ENCODE data around the gene MINDY4B. TPM values are rescaled to one million over a fixed set of nuclear protein-coding genes. Genes with fewer than 3 reads are reported as not detected.

The MINDY4B gene
- not detected for total RNA-seq

DNA sequence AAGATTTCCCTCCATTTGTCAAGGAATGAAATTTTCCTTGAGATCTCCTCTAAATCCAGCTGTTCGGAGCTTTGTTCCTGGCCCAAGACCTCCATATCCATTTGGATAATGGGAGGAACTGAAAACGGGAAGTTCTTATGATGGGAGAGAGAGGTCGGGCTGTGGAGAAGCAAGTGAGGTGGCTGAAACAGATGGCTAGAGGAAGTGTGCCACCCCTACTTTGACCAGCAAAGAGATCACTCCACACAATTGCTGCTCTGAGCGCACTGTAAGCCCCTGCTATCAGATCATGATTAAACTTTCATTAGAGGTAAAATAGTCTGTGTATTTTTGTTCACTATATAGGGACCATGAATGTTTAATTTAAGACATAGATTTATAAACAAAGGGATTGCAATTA lies at the start of gene MINDY4B:
Gene MINDY4B, minus strand, starts transcription at position 101 of the 400 bp plus-strand sequence. Its CDS starts 0 bp downstream, at position 101.
- DNase-seq (ENCODE audit: low spot score): no peak

DNA sequence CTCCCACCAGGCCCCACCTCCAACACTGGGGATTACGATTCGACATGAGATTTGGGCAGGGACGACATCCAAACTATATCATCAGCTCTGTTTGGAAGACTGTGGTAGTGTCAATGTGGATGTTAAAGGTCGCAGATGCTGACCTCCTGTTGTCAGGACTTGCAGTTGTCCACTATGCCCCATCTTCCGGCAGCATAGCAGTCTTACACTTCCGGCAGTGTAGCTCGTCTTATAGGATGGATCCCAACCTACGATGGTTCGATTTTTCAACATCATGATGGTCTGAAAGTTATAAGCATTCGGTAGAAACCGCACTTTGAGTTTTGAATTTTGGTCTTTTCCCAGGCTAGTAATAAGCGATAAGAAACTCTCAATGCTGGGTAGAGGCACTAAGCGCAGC lies 46.7 kb upstream of the MINDY4B start:
- no peak for DNase-seq (ENCODE audit: low spot score)

DNA sequence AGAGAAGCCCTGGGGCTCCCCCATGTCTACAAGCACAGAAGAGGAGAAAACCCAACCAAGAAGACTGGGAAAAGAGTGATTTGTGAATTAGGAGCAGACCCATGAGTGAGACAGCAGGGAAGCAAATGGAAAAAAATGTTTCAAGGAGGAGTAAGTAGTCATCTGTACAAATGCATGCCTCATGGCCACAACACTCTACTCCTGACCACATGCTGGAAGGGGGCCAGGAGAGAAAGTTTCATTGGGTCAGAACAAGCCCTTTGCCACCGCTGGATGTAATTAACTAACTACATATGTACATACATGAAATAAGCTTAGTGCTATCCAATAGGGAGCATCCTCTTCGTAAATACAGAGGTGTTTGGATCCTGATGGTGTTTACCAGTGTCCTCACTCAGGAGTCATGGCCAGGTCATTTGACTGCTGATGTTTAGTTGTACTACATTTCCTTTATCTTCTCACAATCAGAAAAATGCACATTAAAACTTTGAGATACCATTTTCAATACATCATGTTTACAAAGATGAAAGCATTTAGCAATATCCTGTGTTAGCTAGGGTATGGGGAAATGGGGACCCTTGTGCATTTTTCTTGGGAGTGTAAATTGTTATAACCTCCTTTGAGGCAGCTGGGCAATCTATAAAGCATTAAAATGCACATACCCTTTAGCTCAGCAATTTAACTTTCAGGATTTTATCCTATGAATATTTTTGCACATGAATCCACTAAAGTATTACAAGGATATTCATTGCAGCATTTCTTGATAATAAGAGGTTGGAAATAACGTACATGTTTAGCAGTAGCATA lies 40.2 kb upstream of the MINDY4B start:
- DNase-seq (ENCODE audit: low spot score): no peak

DNA sequence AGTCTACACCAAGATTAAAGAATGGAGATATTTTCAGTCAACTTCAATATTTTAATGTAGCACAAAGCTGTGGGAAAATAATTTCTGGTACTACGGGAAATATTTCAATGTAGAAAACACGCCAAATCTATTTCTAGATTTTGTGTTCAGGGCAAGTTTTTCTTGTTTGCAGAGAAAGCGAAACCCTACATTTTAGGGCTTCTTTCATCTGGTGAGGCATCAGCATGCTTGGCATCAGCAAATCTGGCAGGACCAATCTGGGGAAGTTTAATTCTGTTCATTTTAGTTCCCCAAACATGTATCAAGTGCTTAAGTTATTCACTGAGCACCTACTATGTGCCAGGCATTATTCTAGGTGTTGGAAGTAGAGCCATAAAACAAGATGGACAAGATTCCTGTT lies 37.0 kb upstream of the MINDY4B start:
- DNase-seq (ENCODE audit: low spot score): no peak

DNA sequence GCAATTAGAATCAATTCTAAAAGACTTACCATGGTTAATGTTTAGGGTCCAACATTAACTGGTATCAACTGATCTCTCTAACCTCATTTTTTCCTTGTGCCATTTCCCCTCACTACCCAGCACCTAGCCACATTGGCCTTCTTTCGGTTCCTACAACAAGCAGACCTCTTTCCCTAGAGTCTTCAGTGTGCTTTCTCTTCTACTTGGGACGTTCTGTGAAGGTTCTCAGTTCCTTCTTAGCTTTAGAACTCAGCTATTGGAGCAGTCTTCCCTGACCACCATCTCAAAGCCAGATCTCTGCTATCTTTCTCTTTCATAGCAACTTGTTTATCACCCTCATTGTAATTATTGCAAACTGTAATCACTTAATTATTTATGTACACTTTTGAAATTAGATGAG lies 31.5 kb upstream of the MINDY4B start:
- no peak for DNase-seq (ENCODE audit: low spot score)

DNA sequence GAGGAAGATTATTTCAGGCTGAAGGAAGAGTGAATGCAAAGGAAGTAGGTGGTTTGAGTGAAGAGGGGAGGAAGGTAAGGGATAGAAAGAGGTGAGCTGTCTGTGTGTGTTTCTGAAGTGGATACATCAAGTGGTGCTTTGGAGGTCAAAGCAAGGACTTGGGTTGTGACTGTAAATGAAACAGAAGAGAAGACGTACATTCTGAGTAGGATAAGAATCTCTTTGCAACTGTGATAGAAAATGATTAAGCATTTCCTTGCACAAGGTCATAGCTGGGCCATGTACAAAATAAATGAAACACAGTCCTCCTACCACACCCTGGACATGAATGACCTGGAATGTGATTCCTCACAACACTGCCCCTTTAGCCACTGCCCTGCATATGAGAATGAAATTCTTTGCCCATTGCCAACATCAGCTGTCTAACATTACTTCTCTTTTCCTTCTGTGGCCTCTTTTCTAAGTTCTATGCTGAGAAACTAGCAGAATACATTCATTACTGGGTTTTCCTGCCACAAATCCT lies 28.3 kb upstream of the MINDY4B start:
- DNase-seq (ENCODE audit: low spot score): no peak

DNA sequence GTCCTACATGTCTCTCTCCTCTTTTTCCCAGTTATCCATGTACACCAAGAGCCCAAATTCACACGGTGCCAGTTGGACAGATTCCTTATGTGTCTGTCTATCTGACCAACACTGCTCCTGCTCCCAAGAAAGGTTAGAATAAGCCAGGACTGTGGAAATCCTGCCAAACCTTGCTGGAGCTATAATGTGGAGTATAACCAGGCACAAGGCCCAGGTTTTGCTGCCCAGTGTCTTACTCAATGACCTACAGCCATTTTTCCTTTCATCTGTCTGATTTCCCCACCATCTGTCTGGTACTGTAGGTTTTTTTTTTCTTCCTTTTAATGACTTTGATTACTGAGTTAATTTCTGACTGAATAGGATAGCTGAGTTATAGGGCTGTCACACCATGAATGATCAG lies 26.5 kb upstream of the MINDY4B start:
- DNase-seq (ENCODE audit: low spot score): no peak

DNA sequence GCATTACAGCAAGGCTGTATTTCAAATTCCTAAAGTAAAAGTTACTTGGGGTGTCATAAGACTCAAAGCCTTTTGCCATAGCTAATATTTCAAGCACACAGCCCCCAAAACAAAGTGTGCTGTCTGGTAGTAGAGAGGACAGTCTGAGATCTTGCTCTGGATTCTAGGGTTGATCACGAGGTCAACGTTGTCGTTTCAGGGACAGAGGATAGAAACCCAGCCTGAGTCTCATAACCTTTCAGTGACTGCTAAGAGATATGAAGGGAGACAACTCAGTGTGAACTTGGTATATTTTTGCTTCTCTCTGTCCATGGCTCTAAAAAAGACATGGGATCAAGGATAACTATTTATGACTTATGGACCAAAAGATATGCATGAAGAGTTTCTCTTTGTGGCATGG lies 25.6 kb upstream of the MINDY4B start:
- no peak for DNase-seq (ENCODE audit: low spot score)

DNA sequence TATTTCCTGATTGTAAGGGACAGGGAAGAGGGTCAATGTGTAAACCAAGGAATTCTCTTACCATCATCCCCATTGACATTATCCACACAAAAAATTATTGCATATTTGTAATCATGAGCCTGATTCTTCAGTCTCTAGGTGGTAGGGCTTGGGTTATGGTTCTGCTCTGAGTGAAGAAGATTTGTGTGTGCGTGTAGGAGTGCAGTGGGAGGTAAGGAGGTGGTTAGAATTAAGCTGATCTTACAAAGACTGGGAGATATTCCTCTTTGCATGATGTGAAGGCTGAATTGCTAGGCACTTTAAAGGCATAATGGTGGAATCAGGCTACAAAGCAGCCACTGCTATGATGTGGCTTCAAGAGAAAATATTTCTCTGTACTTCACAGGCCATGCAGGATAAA lies 23.0 kb upstream of the MINDY4B start:
- DNase-seq (ENCODE audit: low spot score): no peak

DNA sequence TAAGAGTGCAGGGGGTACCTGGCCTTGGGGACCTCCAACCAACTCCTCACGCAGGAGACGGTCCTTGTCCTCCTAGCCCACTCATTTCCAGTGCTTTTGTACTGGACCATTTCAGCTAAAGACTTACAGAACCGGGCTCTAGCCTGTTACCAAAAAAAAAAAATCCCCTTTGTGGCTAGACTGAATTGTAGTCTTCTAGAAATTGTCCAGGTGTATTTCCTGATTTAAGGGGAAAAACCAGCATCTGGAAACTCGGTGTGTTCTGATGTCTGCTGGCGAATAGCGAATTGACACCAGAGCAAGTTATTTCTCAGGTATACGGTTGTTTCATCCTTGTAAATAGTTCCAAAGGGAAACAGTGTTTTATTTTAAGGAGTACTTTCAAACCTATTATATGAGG lies 21.1 kb upstream of the MINDY4B start:
- DNase-seq (ENCODE audit: low spot score): no peak

DNA sequence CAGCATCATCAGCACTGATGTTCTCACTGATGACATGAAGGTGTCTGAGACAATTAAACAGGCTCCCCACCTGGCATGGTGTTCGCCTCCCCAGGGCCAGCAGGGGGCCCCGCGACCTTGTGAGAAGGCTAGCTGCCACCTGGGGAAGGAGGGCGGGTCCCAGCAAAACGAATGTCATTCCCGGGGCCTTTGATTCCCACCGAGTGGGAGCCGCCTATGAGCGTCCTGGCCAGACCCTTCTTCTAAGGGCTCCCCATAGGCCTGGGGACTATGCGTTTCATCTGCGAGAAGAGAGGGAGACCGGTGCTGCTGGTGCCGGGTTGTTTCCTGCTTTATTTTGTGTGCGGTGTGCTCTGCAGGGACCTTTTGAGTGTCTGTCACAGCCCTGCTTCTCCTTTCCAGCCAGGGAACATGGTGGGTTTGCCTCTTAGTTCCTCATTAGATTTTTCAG lies 20.5 kb upstream of the MINDY4B start:
- no peak for DNase-seq (ENCODE audit: low spot score)

DNA sequence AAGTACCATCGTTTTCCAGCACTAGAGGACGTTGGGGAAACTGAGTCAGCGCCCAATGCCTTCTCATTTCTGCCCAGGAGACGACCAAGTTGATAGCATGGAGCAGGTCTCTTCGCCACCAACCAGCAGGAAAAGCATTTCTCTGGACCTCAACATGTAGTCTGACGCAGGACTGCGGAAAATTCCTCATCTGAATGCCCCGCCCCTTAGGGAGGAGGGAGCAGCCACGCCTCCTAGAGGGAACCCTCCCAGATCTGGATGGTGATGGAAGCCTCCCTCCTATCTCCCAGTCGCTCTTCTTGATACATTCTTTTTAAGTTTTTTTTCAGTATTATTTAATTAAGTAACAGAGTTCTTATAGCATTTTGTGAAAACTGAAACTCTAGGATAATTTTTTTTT lies 17.4 kb upstream of the MINDY4B start:
- no peak for DNase-seq (ENCODE audit: low spot score)

DNA sequence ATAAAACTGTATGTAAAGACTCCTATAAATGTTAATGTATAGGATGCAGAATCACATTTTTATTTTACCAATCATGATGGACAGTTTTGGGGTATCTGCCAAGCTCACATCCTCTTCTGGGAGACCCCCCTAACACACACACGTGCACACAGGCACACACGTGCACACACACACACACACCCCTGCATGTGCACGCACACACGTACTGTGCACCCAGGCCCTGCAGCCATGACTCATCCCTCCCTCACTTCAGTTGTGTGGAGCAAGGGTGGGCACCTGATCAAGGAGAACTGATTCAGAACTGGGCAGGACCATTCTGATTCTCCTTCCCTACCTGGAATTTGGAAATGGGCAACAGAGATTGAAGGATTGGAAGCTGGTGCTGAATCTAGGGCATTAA lies 16.0 kb upstream of the MINDY4B start:
- no peak for DNase-seq (ENCODE audit: low spot score)

DNA sequence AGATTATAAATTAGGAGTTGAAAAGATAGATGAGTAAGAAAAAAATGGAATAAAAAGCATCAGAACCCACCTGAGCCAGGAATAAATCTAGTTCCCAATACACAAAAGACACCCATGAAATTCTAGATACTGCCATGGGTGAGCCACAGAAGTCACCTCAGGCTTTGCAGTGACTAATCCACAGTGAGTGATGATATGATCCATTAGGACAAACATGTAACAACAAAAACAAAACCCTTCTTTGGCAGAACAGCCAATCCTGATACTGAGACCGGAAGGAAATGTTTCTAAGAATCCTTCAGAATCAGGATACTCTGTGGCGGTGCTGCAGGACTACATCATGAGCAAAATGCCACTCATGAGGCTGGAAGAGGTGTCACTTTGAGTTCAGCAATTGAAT lies 15.0 kb upstream of the MINDY4B start:
- DNase-seq (ENCODE audit: low spot score): no peak

DNA sequence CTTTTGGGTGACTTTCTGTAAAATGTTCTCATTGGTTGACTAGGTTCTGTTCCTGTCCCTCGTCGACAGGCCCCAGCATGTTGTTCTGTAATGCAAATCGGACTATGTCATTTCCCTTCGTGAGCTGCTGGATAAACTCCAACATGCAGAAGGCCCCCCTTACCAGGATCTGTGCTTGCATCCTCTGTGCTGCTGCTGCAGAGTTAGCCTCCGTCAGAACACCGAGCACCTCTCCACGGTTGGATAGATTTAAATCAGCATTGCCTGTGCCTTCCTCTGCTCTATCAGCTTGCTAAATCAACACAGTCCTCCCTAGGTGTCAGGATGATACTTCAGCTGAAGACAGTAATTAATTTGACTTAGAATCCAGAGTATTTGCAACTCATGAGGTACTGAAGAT lies 12.7 kb upstream of the MINDY4B start:
- DNase-seq (ENCODE audit: low spot score): no peak

DNA sequence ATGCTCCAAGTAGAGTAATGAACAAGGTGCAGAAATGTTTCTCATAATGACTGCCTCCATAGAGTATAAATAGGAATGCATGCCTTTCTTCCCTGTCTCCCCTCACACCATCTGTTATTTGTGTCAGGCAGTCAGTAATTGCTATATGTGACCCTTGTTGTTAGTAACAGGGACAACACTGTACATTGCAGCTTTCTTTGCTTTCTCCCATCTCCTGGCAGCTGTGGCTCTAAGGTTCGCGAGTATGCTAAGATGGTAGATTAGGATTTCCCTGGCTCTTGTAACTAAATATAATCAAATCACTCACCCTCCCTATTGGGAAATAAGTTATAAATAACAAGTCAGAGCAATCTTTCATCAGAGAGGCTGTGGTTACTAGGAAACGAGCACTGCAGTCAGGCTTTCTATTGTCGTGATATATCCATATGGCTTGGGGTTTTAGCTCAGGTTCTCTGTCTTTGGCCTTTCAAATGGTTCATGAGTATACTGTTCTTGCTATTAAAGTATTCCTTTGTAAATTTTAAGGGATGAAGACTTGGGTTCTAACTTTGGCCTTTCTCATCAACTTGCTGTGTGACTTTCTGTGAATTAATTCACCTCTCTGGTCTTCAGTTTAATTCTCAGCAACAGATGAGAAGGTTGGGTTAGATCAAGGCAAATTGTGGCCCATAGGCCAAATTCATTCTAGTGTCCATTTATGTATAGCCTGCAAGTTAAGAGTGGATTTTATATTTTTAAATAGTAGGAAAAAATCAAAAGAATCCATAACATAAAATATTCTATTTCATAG lies 8.1 kb upstream of the MINDY4B start:
- DNase-seq (ENCODE audit: low spot score): no peak

DNA sequence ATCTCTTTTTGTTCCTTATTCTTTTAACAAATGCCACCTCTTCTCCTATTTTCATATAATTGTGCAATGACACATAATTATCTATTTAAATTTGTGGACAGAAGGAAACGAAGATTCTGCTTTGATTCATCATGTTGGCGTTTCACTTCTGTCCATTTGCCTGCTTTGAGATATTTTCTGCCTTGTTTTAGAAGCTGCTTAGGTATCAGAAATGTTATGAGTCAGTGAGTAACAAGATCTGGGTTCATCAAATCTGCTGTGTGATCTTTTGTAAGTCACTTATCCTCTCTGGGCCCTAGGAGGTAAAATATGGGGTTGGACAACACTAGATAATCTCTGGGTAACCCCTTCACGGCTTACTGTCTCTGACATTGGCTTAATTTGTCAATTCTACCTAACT lies 7.3 kb upstream of the MINDY4B start:
- DNase-seq (ENCODE audit: low spot score): no peak

DNA sequence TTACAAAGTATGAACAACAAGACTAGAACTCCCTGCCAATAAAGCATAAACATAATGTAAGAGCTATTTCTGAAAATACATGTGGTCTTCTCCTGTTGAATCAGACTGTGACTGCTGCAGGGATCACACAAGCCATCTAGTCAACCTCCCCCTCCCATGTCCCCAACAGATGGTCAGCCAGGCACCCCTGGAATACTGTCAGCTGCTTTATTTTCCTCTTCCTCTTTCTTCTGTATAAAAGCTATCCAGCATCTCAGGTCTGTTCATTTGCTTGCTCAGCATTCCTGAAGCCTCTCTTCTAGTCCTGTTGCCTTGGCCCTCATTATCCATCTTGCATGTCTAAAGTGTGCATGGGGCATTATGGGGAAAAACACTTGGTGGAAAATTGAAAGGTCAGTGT lies 6.5 kb upstream of the MINDY4B start:
- no peak for DNase-seq (ENCODE audit: low spot score)

DNA sequence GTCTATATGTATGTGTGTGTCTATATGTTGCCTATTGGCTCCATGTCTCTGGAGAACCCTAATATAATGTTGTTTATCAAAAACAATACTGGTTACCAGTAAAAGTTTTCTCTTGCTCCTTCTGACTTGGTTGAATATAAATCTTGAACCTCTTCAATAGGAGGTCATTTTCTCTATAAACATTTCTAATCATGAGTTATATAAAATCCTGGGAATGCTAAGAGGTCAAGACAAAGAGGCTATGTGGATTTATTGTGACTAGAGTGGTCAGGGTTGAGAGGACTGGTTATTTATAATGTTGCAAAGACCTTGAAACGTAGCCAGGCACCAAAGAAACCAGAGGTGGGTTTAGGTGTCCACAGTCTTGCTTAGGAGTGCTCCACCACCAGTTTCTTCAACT lies 1.2 kb upstream of the MINDY4B start:
- DNase-seq (ENCODE audit: low spot score): no peak

DNA sequence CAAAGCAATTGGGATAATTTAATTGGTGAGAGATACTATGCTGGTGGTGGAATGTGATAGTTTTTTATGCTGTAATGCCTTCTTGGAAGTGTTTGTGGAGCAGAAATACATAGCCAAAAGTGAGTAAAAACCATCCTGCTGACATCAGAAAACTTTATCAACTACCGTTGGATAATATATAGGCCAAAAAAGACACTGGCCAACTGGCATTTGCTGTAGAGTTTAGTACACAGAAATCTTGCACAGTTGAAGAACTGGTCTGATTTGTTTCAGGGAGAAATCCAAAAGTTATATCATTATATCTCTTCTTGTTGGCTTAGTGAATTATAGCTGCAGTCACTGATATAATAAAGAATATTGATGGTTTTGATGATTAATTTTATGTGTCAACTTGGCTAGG lies 507 bp upstream of the MINDY4B start:
- no peak for DNase-seq (ENCODE audit: low spot score)

DNA sequence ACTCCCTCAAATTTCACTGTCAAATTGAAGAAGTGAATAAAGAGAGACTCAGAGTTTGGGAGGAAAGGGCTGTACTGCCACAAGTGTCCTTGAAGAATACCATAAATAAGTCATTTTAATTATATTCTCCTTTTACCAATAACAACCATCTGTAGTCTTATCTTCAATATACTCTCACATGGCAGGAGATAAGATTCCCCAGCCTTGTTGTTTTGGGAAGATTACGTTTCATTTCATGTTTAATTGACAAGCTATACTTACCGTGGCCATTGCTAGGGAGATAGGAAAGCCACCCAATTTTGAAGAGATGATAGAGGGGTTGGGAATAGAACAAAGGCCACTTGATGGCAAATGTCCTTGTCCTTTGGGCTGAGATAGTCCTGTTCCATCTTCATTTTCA lies 2.3 kb downstream of the MINDY4B start:
- DNase-seq (ENCODE audit: low spot score): no peak

DNA sequence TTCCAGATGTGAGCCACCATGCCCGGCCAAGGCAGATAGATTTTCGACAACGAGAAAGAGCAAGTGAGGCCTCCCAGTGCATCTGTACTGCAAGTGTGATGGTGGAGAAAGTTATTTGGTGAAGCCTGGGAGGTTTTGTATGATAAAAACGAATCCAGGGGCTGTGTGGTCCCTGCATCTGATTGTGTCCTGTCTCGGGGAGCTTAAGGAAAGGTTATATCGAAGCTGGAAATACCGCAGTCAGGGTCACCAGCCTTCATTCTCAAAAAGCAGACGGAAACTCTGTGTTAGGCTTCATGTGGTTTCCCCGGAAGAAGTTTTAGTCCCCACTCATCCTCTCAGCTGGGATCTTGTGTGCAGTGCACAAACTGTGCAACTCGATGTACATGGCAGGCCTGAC lies 3.4 kb downstream of the MINDY4B start:
- no peak for DNase-seq (ENCODE audit: low spot score)

DNA sequence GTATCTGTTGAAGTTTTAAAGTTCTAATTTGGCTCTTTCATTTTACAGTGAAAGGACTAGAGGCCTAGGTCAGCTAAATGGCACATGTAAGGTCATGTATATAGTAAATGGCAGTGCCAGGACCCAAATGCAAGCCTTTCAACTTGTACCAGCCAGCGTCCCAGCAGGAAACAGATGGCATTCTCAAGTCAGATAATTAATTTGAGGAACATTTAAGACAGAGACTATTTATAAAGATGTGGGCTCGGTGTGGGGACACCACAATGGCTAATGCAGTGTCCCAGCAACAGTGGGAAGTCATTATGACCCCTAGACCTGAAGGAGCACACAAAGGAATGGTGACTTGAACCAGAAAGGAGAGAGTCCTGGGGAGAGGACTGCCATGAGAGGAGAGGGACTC lies 6.1 kb downstream of the MINDY4B start:
- no peak for DNase-seq (ENCODE audit: low spot score)

Data from ureter (tissue), 1 donor.